Stimulated activated CD4-positive, alpha-beta T cell treated with anti-CD3 and anti-CD28 coated beads, Interleukin-2, amount 100 ng/mL, for 48 hours (primary cell): Measurements from ENCODE around the gene NAPG.
"Not testable (repeated sequence)": the region's sequence is repeated elsewhere in the genome, so short reads cannot be mapped to it uniquely, and the experiment has no call there.

Source experiments
- DNase-seq, 2 donors: peaks; one replicate each; pipeline ENCODE4 v3.0.0-alpha.2; 2020

Gene NAPG

GRCh38 chr18:10514601-10515000, 11.2 kb upstream of the NAPG start:
- DNase-seq = no peak

DNA sequence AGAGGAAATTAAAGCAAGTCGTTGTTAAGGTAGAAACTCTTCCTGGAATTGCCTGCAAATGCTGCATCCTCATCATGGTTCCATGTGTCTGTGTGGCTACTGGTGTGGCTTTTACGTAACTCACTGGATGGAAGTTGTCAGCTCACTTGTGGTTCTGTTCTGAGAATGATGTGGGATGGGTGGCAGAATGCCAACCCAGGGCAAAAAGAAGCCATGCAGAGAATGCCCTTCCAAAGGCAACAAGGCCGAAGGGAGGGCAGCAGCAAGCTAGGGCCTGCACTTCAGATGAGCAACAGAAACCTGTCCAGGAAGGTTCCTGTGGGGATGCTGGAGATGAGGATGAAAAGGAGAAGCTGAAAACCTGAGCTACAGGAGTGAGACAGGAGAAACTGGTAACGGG, 10.4 kb upstream of the NAPG start:
- no peak for DNase-seq

DNA sequence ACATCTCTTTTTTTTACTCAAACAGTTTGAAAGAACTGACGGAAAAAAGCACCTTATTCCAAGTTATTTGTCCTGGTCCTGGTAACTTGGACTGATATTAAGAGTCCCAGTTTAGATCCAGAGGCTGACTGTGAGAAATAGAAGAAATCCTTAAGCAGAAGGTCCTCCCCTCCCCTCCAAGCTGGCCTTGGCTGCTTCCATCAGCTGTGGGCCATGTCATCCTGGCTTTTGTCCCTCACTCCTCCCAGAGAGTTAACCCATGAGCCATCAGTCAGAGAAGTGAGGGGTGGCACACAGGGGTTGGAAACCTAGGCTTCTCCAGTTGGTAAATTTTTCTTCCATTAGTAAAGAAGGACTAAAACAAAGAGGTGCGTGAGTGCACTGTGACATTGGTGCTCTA, 9.7 kb upstream of the NAPG start:
- no peak for DNase-seq

GRCh38 chr18:10518595-10519255, 7.1 kb upstream of the NAPG start:
- DNase-seq = no peak

GRCh38 chr18:10519366-10519765, 6.5 kb upstream of the NAPG start:
- DNase-seq = no peak

GRCh38 chr18:10519999-10520935, 5.6 kb upstream of the NAPG start:
- DNase-seq = peak; percentile 33 to 48

- DNase-seq = no peak
Measured at GRCh38 chr18:10521566-10521965, 4.3 kb upstream of the NAPG start.

- DNase-seq = no peak
Measured at GRCh38 chr18:10522574-10522973, 3.3 kb upstream of the NAPG start.

DNA sequence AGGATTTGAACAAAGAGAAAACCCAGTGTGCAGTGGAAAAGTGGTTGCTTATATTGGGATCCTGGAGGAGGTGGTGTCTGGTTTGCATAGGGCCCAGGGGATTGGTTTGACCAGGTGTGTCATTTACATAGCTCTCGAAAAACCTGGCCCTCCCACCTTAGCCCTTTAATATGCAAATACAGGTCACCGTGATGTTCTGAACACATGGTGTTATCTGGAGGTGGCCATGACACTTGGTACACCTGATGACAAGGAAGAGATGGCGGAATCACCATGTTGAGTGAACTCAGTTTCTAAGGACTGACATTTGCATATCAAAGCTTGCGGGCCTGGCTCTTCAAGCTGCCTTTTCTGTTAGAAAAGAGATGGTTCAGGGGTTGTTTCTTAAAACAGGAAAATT, 2.3 kb upstream of the NAPG start:
- no peak for DNase-seq

- DNase-seq = no peak
Measured at GRCh38 chr18:10524507-10525370, 1.1 kb upstream of the NAPG start.

GRCh38 chr18:10525371-10525691, 496 bp upstream of the NAPG start:
- no peak for DNase-seq

DNA sequence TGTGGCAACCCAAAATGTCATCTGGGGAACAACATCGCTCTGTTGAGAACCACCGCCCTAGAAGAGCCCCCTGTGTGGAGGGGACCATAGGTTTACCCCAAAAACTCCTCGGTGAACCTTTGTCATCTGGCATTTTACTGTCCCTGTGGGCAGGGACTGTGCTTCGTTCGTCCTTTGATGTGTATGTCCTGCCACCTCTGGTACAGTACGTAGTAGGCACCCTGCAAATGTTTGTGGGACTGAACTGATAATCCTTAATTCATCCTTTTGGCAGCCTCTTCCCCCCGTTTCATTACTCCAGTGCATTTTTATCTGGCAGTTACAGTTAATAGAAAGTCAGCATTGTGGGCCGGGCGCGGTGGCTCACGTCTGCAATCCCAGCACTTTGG, 728 bp downstream of the NAPG start:
- no peak for DNase-seq

DNA sequence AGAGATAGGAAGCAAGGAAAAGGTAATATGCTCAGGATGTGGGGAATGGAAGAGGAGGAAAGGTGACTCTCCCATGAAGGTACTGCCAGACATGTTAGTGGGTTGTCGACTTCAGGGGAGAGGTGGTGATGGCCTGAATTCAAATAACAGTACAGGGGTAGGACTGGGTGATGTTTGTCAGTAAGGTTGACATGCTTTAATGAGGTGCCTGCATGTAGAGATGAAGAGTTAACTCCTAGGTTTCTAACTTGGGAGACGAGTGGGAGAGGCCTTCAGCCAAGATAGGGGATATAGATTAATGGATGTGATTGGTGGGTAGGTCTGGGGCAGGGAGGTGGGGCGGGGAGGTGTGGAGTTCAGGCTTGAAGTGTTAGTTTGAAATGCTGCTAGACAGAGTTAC, 2.6 kb downstream of the NAPG start:
- DNase-seq = no peak

DNA sequence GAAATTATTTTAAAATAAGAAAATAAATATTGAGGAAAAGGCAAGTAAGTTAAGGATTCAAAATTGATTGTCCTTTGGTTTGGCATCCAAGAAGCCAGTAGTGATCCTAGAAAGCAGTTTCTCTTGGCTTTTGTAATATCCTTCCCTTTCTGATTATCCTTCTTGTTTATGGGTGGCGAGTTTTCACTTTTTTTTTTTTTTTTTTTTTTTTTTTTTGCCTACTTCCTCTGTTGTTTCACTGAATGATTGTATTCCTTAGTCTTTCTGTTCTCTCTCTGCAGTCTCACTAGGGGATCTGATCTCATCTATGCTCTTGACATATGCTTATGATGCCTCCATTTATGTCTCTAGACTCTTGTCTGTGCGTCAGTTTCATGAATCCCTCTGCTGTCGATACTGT, 4.2 kb downstream of the NAPG start:
- no peak for DNase-seq

DNA sequence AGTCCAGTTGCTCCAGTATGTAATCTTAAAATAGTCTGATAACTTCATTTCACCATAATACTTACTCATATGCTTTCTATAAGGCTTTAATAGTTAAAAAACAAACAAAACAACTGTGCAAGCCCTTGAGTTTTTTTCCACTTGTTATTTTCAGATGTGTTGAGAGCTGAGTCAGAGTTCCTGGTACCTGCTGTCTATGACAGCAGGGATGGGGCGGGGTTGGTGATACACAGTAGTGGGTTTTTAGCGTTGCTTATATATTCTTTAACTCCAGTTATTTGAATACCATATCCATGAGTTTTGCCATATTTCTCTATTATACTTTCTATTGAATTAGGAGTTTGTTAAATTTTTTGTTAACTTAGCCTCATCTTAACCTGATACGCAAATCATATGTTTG, 5.0 kb downstream of the NAPG start:
- DNase-seq = peak in 1 of 2 donors; percentile 25

GRCh38 chr18:10533111-10533510, 7.3 kb downstream of the NAPG start:
- no peak for DNase-seq

DNA sequence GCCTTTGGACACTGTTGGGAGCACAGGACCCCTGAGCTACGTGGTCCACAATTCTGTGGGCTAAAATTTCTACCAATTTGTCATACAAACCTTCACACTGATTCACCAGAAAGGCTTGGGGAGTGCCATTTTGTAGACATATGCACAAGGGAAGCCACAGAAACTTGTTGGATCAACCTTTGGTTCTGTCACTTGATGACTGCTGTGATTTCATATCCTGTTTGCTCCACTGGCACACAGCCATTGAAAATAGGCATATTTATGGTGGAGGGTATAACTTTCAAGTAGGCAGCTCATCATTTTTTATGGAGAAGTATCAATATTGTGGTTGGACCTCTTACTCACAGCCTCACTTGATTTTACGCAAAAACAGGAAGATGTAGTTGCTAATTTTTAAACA, 10.5 kb downstream of the NAPG start:
- DNase-seq = no peak

DNA sequence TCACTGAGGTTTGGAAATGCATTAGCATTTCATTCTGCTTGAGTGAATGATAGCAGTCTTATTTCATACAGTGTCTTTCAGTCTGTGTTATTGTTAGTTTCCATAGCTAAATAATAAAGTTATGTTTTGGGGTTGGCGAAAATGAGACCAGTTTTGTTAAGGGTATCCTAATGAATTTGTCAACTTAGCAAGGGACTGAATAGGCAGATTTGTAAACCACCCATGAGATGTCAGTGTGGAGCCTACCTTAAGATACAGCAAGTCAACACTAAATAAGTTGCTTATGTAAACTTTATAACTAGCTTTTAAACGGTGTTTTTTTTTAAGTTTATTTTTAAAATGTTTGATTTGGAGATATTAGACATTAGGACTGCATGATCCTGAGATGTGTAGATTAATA, 11.9 kb downstream of the NAPG start:
- DNase-seq = no peak

- DNase-seq = not testable (repeated sequence)
Measured at GRCh38 chr18:10539124-10539523, 13.3 kb downstream of the NAPG start.

DNA sequence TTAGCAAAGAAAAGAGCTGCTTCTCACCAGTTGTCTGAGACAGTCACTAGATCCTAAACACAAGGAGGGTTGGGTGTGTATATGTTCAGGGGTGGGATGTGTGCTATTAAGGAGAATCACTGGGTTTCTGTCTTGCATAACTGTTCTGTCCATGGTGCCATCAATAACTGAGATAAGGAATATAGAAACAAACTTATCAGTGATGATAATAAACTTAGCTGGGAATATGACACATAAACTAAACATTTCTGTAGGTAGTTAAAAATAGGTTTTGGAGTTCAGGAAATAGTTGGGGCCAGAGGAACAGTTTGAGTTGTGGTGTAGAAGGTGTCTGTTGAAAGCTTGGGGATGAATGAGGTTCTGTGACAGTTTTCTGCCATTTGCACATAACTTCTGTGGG, 17.4 kb downstream of the NAPG start:
- no peak for DNase-seq

DNA sequence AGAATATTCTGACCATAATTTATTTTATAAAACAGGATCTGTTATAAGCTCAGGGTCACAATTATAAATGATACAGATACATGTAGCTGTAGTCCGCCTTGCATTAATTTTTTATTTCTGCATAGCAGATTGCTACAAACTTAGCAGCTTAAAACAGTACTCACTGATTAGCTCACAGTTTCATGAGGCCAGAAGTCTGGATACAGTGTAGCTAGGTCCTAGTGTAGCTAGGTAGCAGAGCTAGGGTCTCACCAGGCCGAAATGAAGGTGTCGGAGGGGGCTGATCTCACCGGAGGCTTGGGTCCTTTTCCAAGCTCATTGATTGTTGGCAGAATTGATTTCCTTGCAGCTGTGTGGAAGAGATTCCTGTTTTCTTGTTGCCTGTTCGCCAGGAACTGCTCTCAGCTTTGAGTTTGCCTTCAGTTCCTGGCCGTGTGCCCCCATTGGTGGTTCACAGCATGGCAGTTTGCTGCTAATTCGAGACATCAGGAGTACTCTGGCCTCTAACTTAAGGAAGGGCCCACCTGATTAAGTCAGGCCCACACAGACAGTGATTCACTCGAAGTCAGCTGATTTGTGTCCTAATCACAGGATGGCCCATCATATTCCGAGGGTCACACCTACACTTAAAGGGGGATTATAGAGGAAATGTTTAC, 18.4 kb downstream of the NAPG start:
- no peak for DNase-seq

DNA sequence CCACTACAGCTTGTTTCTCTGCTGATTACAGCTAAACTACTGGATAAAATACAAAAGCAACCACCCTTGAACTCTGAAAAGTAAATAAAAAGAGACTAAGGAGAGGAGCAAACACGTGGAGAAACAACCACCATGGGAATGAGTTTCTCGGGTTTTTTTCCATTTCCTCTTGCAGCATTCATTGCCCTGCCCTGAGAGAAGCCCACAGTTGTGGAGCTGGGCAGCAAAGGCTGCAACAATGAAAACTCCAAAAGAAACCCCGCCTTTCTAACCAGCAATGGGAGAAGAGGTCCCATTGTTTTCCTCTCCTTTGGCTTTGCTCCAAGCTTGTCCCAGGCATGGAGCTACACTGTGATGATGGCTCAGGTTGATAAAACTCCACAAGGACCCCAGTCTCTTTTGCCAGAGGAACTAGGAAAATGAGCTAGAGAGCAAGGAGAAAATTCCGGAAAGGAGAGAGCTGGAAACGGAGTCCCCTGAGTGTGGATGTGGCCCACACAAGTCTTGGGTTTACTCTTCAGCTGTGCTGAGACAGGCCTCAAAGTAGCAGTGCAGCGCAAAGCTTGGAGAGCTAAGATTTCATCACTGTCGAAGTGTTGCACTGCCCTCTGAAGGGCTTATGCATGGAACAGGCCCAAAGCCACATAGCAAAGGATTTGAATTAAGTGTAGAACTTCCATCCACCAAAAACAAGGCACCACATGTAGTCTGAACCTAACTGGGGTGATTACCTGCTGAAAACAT, 20.9 kb downstream of the NAPG start:
- no peak for DNase-seq
